IPS-18c (cell line): Measurements from ENCODE around the gene SNRPD3.
A peak's percentile ranks its signal among the peaks of the same experiment; 100 is the strongest.
"Not testable (repeated sequence)": the region's sequence is repeated elsewhere in the genome, so short reads cannot be mapped to it uniquely, and the experiment has no call there.

Experiments
- H3K4me3 ChIP-seq: 2 replicates; pipeline ENCODE4 v1.7.0; 2013; ENCODE audit warnings: low read depth, mild to moderate bottlenecking, low read length, moderate library complexity; ENCODE audit not compliant: insufficient read depth
- H3K9me3 ChIP-seq: one replicate; pipeline ENCODE4 v1.6.1; 2013; ENCODE audit warnings: mild to moderate bottlenecking, low read length, moderate library complexity; ENCODE audit not compliant: control insufficient read depth, insufficient read depth

SNRPD3 gene

DNA sequence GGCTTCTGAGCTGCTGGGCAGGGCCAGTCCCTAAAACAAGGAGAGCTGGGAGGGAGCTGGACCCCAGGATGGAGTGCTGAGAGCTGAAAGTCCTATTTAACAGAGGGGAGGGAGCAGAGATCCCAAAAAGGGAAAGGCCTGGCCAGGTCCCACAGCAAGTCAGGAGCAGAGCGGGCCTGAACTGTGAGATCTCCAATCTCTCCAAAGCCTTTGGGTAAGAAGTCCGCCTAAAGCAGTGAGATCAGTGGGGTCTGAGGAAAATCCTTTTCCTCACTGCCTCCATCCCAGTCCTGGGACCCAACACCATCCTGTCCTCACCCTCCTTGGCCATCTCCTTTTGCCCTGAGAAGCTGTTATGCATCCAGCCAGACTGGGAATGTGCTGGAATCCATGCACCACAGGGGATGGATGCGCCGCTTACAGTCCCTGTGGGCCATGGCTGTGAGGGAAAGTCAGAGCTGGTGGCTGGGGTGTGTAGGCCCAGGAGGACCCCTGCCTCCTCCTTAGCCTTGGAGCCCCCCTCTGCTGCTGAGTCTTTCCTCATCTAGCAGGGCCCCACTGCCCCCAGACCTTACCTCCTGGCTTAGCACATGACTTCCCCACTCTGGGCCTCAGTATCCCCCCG, 28.5 kb downstream of the SNRPD3 start:
- H3K4me3 ChIP-seq, result no peak overlapping the region
- H3K9me3 ChIP-seq, result no peaks in the 10 kb centered on the region

DNA sequence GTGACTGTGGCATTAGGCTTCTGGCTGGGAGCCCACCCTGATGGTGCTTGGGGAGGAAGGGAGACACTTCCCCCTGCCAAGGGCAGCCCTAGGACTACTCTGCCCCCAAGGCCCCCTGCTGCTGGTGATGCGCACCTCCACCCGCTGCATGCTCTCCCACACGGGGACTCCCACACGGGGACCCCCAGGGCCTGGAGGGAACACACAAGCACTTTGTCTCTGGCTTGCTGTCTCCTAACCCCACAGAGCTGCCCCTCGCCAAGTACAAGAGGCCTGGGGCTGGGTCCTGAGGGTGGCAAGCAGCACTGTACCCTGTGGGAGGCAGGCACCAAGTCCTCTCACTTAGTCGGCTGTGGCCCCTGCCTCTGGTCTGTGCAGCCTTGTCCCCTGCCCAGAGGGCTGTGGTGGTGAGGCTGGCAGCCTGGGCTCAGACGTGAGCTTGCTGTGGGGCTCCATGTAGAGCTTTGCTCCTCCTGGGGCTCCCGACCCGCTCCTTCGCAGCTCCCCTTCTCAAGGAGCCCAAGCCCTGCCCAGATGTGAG, 29.1 kb downstream of the SNRPD3 start:
- no peaks in the 10 kb centered on the region for H3K9me3 ChIP-seq
- no peak overlapping the region for H3K4me3 ChIP-seq

- no peak overlapping the region for H3K4me3 ChIP-seq
- no peaks in the 10 kb centered on the region for H3K9me3 ChIP-seq
These were observed 29.7 kb downstream of the SNRPD3 start for GRCh38 chr22:24585461-24585860.

- H3K9me3 ChIP-seq, result no peaks in the 10 kb centered on the region
- no peak overlapping the region for H3K4me3 ChIP-seq
These were observed 30.2 kb downstream of the SNRPD3 start for GRCh38 chr22:24585927-24586546.

DNA sequence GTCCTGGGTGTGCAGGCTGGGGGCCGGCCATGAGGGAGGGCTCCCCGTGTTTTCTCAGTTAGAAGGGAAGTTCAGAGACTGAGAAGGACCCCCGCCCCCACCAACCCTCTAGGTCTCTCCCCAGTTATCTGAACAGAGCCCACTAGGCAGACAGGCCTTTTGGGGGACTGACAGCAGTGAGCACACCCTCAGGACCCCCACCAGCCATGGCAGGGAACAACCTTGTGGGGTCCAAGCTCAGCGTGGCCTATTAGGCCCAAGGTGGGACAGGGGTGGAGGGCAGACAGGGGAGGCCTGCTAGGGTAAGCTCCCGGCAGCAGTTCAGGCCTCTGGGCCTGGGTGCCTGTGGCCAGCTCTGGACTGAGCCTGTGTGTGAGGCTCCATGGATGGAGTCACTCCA, 31.5 kb downstream of the SNRPD3 start:
- no peaks in the 10 kb centered on the region for H3K9me3 ChIP-seq

DNA sequence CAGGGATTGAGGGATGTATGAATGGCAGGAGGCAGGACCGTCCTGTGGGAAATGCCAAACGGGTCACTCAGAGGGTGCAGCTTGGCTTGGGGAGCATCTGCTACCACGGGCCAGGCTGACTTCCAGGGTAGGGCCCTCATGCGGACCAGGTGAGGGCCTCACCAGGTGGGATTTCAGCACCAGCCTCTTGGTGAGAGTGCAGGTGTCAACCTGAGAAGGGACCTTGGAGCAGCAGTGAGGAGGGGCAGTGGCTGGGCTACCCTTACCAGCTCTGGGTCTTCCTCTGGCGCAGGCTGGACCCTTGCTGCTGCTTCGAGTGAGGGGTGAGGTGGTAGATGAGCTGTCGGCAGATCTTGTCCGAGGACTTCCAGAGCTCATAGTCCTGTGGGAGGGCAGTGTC, 32.1 kb downstream of the SNRPD3 start:
- Histone ChIP-seq H3K4me3 (no peak overlapping the region), H3K9me3 (no peaks in the 10 kb centered on the region)

More for the DNA sequence above, 31.5 kb downstream of the SNRPD3 start:
- no peak overlapping the region for H3K4me3 ChIP-seq

DNA sequence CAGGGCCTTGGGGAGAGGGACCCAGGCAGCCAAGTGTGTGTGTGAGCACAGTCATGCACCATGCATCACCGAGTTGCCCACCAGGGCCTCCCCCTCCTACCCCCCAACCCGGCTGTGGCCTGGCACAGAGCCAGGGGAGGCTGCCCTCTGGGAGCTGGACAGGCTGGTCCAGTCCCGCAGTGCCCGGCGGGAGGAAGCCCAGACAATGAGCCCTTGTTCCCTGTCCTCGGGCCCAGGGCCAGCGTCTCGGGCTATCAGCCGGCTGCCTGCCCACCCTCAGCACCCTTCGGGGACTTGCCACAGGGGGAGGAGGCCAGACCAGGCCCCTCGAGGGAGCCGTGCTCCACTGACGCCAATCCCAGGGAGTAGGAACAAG, 32.6 kb downstream of the SNRPD3 start:
- Histone ChIP-seq H3K4me3 (no peak overlapping the region), H3K9me3 (no peaks in the 10 kb centered on the region)

GRCh38 chr22:24588757-24589481, 33.1 kb downstream of the SNRPD3 start:
- H3K4me3 ChIP-seq, result no peak overlapping the region
- H3K9me3 ChIP-seq, result no peaks in the 10 kb centered on the region

DNA sequence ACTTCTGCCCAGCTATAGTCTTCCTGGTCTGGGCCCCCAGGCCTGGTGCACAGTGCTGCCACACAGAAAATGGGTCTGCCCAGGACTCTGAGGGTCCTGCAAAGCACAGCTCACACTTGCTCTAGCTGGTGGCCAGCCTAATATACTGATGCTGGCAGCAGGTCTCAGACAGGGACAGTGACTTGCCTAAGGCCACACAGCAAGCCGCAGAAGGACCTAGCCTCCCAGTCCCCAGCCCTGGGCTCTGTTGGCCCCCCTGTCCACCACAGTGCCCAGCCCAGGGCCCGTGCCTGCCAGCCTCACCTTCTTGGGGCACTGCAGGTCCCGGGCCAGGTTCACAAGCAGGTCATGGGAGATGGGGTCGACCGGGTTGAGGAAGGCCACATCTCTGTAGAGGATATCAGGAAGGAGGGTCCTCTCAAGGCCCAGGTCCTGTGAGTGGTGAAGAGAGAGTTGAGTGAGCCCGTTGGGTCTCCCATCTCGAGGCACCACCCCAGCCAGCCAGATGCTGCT, 33.8 kb downstream of the SNRPD3 start:
- Histone ChIP-seq H3K9me3 (no peaks in the 10 kb centered on the region), H3K4me3 (no peak overlapping the region)

DNA sequence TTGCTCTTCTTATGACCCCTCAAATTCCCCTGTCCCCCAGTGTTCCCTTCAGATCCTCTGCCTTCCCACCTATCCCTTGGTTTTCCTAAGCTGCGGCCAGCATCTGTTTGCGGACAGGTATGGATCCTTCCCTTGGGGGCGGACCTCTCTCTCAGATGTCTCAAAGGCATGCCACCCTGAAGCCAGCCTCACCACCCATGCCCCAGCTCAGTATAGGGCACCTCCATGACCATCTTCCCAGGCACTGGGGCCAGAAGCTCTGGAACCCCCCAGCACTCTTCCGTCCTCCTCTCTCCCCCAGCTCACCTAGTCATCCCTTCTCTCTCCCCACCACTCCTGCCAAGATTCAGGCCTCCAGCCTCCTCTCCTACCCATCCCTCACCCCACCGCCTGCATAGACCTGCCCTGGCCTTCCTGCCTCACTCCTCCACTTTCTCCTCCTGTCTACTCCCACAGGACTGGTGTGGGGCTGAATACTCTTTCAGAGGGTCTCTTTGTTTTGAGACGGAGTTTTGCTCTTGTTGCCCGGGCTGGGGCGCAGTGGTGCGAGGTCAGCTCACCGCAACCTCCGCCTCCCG, 34.9 kb downstream of the SNRPD3 start:
- Histone ChIP-seq H3K4me3 (no peak overlapping the region), H3K9me3 (no peaks in the 10 kb centered on the region)

GRCh38 chr22:24591286-24591830, 35.6 kb downstream of the SNRPD3 start:
- no peaks in the 10 kb centered on the region for H3K9me3 ChIP-seq
- no peak overlapping the region for H3K4me3 ChIP-seq

GRCh38 chr22:24592058-24592850, 36.5 kb downstream of the SNRPD3 start:
- peak overlapping the region; percentile 74 for H3K4me3 ChIP-seq
- H3K9me3 ChIP-seq, result no peaks in the 10 kb centered on the region

GRCh38 chr22:24592851-24593558, 37.2 kb downstream of the SNRPD3 start, which contains the start of gene LRRC75B:
TSS of gene LRRC75B (minus strand) at chr22:24593073. CDS start at chr22:24593039, 34 bp downstream.
- H3K4me3 ChIP-seq, result peak within 1 kb of the TSS; percentile 74

GRCh38 chr22:24593559-24593835, 37.7 kb downstream of the SNRPD3 start:
- not testable (repeated sequence) for H3K9me3 ChIP-seq, H3K4me3 ChIP-seq

More at GRCh38 chr22:24592851-24593558, 37.2 kb downstream of the SNRPD3 start, which contains the start of gene LRRC75B:
- H3K9me3 ChIP-seq, result no peaks in the 10 kb centered on the region

GRCh38 chr22:24593836-24594568, 38.2 kb downstream of the SNRPD3 start:
- Histone ChIP-seq H3K4me3 (no peak overlapping the region), H3K9me3 (no peaks in the 10 kb centered on the region)
